Activated CD8-positive, alpha-beta T cell treated with anti-CD3 and anti-CD28 coated beads for 36 hours (primary cell): Measurements from ENCODE around the gene PPP1R16B. TPM values are rescaled to one million over a fixed set of nuclear protein-coding genes. Genes with fewer than 3 reads are reported as not detected.

Experiments
- ATAC-seq: fragments of 200-7000 bp; cut with Tn5 transposase; one replicate; pipeline ENCODE4 v1.10.0; 2021; ENCODE audit warnings: mild to moderate bottlenecking, moderate library complexity
- CTCF ChIA-PET: fragments of 350-600 bp; sonication (Branson Sonifier 250); formaldehyde crosslinking; loops from one replicate; lab custom pipeline; 2021; ENCODE audit warnings: antibody characterized with exemption; lab: Charles Lee
- POLR2A ChIA-PET: fragments of 350-600 bp; sonication (Branson Sonifier 250); formaldehyde crosslinking; loops from one replicate; lab custom pipeline; 2021; ENCODE audit warnings: antibody characterized with exemption; lab: Charles Lee
- DNase-seq: peaks from one replicate; pipeline ENCODE4 v3.0.0-alpha.2; 2020
- H3K27ac Mint-ChIP-seq: one replicate; pipeline ENCODE4 v1.8.0; 2021; ENCODE audit warnings: mild to moderate bottlenecking, mixed read lengths
- H3K27me3 Mint-ChIP-seq: one replicate; pipeline ENCODE4 v1.8.0; 2021; ENCODE audit warnings: mixed read lengths
- H3K36me3 Mint-ChIP-seq: one replicate; pipeline ENCODE4 v1.8.0; 2021; ENCODE audit warnings: low read depth, mixed read lengths
- H3K4me1 Mint-ChIP-seq: one replicate; pipeline ENCODE4 v1.8.0; 2021; ENCODE audit warnings: low read depth, mixed read lengths
- H3K4me3 Mint-ChIP-seq: one replicate; pipeline ENCODE4 v1.8.0; 2021; ENCODE audit warnings: mild to moderate bottlenecking, moderate library complexity, mixed read lengths
- H3K9me3 Mint-ChIP-seq: one replicate; pipeline ENCODE4 v1.8.0; 2021; ENCODE audit warnings: mixed read lengths
- intact Hi-C: fragments of 100-400 bp; cut with micrococcal nuclease; formaldehyde crosslinking; loops from one replicate; pipeline ENCODE4 v1.10.0; 2022
- total RNA-seq, 2 experiments: library from RNA; stranded (reverse); gene quantifications; one replicate each; pipeline ENCODE4 v1.2.3, GENCODE V29; 2021
- TF ChIP-seq, protein P1 (sequence below): fragments of 200-600 bp; IDR thresholded peaks from one replicate; pipeline ENCODE4 v1.8.0; 2022; ENCODE audit warnings: antibody characterized with exemption, mild to moderate bottlenecking

PPP1R16B gene
- total RNA-seq, 2 experiments from 2014 or later: 74.9 to 81.4 TPM

DNA sequence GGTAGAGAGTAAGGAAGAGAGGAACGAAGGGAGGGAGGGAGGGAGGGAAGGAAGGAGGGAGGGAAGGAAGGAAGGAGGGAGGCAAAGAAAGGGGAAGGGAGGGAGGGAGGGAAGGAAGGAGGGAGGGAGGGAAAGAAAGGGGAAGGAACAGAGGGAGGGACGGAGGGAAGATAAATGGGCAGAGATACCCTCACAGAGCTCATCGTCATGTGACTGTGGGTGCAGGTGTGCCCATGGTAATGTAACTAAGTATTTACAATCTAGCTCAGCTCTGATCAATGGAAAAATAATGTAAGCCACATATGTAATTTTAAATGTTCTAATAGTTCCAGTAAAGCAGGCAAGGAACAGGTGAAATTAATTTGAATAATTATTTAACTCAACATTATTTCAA is 66.1 kb downstream of the PPP1R16B start:
- Mint-ChIP-seq H3K27me3 (no peaks in the 10 kb centered on the region), H3K9me3 (no peaks in the 10 kb centered on the region), H3K36me3 (peaks cover 31% of the 10 kb centered on the region), H3K27ac (no peak overlapping the region), H3K4me3 (no peak overlapping the region), H3K4me1 (peaks cover 82% of the 10 kb centered on the region)
- intact Hi-C loops: loop anchor here (5.0 kb wide), 2 partner anchors 39 to 64 kb away; partner anchors contain the start of gene PPP1R16B
- TF ChIP-seq, protein P1, sequence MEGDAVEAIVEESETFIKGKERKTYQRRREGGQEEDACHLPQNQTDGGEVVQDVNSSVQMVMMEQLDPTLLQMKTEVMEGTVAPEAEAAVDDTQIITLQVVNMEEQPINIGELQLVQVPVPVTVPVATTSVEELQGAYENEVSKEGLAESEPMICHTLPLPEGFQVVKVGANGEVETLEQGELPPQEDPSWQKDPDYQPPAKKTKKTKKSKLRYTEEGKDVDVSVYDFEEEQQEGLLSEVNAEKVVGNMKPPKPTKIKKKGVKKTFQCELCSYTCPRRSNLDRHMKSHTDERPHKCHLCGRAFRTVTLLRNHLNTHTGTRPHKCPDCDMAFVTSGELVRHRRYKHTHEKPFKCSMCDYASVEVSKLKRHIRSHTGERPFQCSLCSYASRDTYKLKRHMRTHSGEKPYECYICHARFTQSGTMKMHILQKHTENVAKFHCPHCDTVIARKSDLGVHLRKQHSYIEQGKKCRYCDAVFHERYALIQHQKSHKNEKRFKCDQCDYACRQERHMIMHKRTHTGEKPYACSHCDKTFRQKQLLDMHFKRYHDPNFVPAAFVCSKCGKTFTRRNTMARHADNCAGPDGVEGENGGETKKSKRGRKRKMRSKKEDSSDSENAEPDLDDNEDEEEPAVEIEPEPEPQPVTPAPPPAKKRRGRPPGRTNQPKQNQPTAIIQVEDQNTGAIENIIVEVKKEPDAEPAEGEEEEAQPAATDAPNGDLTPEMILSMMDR: no peak
- DNase-seq (no peak), ATAC-seq (no peak)
- CTCF ChIA-PET: interaction anchor here (0.9 to 2.2 kb wide), 4 partner anchors 9 to 22 kb away, joined by 3 to 9 read pairs (median 4); no protein-coding TSS in a partner anchor
- POLR2A ChIA-PET: interaction anchor here (0.5 to 2.5 kb wide), 4 partner anchors 9 to 552 kb away, joined by 3 to 12 read pairs (median 6); partner anchors contain the start of gene PPP1R16B

DNA sequence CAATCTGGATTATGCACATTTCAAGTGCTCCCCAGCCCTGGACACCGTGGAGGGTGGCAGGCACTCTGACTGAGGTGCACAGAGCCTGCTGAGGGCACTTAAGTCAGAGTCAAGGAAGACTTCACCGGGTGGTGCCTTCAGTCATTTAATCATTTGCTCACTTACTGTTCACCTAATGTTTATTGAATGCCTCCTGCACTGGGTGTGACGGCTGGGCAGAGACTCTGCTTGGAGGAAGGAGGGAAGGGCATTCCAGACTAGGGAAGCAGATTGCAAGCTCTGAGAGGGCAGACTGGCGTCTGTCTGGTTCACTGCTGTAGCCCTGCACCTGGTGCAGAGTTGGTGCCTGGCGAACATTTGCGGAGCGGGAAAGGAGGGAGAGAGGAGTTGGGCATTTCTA is 66.5 kb downstream of the PPP1R16B start:
- ATAC-seq: no peak
- no peaks in the 10 kb centered on the region for H3K9me3 Mint-ChIP-seq
- CTCF ChIA-PET: interaction anchor here (1.0 to 2.2 kb wide), 3 partner anchors 10 to 83 kb away, joined by 5 to 9 read pairs (median 7); no protein-coding TSS in a partner anchor
- POLR2A ChIA-PET: interaction anchor here (0.8 to 2.5 kb wide), 5 partner anchors 11 to 90 kb away, joined by 3 to 12 read pairs (median 9); partner anchors contain the start of gene PPP1R16B
- peaks cover 29% of the 10 kb centered on the region for H3K36me3 Mint-ChIP-seq
- peaks cover 83% of the 10 kb centered on the region for H3K4me1 Mint-ChIP-seq
- intact Hi-C loops: loop anchor here (5.0 kb wide), 2 partner anchors 40 to 65 kb away; partner anchors contain the start of gene PPP1R16B
- H3K4me3 Mint-ChIP-seq: peak overlapping the region; percentile 64
- no peaks in the 10 kb centered on the region for H3K27me3 Mint-ChIP-seq
- no peak for DNase-seq
- H3K27ac Mint-ChIP-seq: peak overlapping the region; percentile 96
- TF ChIP-seq, protein P1: no peak

DNA sequence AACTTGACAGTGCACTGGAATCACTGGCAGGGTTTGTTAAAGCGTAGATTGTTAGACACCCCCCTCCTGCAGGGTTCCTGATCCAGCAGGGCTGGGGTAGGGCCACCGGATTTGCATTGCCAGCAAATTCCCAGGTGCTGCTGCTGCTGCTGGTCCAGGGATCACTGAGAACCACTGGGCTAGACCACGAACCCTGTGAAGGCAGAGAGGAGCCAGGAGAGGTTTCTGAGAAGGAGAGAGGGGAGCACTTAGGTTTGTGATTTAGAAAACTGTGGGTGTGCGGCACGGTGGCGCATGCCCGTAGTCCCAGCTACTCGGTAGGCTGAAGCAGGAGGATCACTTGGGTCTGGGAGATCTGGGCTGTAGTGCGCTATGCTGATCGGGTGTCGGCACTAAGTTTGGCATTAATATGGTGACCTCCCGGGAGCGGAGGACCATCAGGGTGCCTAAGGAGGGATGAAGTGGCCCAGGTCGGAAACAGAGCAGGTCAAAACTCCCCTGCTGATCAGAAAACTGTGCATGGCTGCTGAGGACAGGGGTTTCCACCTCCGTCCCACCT is 67.1 kb downstream of the PPP1R16B start:
- Mint-ChIP-seq H3K9me3 (no peaks in the 10 kb centered on the region), H3K27me3 (no peaks in the 10 kb centered on the region), H3K27ac (peak overlapping the region; percentile 96), H3K36me3 (peaks cover 30% of the 10 kb centered on the region), H3K4me1 (peaks cover 85% of the 10 kb centered on the region), H3K4me3 (peak overlapping the region; percentile 64)
- TF ChIP-seq, protein P1: no peak
- ChIA-PET CTCF (interaction anchor here (0.6 to 2.2 kb wide), 5 partner anchors 11 to 83 kb away, joined by 3 to 9 read pairs (median 6); partner anchors contain the start of gene PPP1R16B), POLR2A (interaction anchor here (0.7 to 3.4 kb wide), 15 partner anchors 10 to 89 kb away, joined by 3 to 14 read pairs (median 3); partner anchors contain the start of gene PPP1R16B)
- intact Hi-C loops: loop anchor here (5.0 kb wide), 2 partner anchors 40 to 65 kb away; partner anchors contain the start of gene PPP1R16B
- peak; percentile 2 for ATAC-seq
- peak; percentile 50 for DNase-seq

DNA sequence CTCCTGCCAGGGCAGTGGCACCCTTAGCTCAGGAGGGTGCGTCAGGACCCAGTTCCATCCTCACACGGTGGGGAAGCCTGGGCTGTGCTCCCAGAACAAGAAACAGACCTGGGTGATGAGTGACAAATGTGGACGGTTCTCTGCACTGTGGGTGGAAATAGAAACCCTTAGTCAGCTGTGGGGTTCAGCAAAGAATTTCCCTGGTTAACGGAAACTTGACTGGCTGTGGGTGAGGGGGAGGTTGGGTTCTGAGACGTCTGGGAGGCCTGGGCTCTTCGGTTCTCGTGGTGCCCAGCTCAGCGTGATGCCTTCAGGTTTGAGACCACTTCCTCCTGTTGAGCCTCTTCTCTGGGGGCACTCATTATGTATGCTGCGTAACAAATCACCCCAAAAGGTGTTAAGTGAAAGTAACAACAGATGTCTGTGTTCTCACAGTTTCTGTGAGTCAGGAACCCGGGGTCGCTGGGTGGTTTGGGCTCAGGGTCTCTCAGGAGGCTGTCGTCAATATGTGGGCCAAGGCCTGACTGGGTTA is 67.6 kb downstream of the PPP1R16B start:
- POLR2A ChIA-PET: interaction anchor here (0.6 to 3.4 kb wide), 15 partner anchors 10 to 90 kb away, joined by 3 to 14 read pairs (median 4); partner anchors contain the start of gene PPP1R16B
- H3K9me3 Mint-ChIP-seq: no peaks in the 10 kb centered on the region
- ATAC-seq (peak; percentile 86), DNase-seq (peak; percentile 95)
- intact Hi-C loops: loop anchor here (5.0 kb wide), 2 partner anchors 41 to 66 kb away; partner anchors contain the start of gene PPP1R16B
- peak overlapping the region; percentile 64 for H3K4me3 Mint-ChIP-seq
- H3K27ac Mint-ChIP-seq: peak overlapping the region; percentile 96
- H3K4me1 Mint-ChIP-seq: peaks cover 88% of the 10 kb centered on the region
- H3K36me3 Mint-ChIP-seq: peaks cover 29% of the 10 kb centered on the region
- CTCF ChIA-PET: interaction anchor here (0.6 to 2.2 kb wide), 5 partner anchors 11 to 84 kb away, joined by 3 to 9 read pairs (median 6); partner anchors contain the start of gene PPP1R16B
- H3K27me3 Mint-ChIP-seq: no peaks in the 10 kb centered on the region
- TF ChIP-seq, protein P1: no peak
